ENCODE results near the gene CPNE8.

DNA sequence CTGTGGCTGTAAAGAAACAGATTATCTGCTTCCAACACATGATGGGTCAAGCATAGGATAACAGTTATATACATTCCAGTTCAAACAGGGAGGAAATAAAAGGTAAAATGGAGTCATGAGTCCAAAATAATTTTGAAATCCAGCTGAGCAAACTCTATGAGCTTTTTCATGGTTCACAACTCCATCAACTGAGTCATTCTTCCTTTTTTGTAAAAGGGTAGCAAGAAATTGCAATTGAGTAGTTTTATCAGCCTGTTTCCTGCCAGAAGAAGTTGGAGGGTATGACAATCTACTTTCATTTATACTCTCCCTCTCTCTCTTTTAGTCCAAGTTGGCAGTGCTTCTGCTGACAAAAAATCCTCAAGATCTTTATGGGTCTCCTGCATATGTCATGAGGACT is 95.6 kb downstream of the CPNE8 start:
- TF ChIP-seq, protein P1, sequence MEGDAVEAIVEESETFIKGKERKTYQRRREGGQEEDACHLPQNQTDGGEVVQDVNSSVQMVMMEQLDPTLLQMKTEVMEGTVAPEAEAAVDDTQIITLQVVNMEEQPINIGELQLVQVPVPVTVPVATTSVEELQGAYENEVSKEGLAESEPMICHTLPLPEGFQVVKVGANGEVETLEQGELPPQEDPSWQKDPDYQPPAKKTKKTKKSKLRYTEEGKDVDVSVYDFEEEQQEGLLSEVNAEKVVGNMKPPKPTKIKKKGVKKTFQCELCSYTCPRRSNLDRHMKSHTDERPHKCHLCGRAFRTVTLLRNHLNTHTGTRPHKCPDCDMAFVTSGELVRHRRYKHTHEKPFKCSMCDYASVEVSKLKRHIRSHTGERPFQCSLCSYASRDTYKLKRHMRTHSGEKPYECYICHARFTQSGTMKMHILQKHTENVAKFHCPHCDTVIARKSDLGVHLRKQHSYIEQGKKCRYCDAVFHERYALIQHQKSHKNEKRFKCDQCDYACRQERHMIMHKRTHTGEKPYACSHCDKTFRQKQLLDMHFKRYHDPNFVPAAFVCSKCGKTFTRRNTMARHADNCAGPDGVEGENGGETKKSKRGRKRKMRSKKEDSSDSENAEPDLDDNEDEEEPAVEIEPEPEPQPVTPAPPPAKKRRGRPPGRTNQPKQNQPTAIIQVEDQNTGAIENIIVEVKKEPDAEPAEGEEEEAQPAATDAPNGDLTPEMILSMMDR (IDR thresholded peaks at IDR 0.05), result no peak
- TF ChIP-seq POLR2A (IDR thresholded peaks at IDR 0.05), result no peak
